T-helper 2 cell treated with Interferon-gamma antibody and Interleukin-4, amounts not matched to agents 5 μg/mL and 100 μg/mL, for 36 hours (primary cell): ENCODE results near the gene KRT23.

ENCODE experiments used
- DNase-seq: peaks from one replicate; pipeline ENCODE4 v3.0.0; 2021; ENCODE audit warnings: low spot score
- H3K27ac Mint-ChIP-seq: one replicate; pipeline ENCODE4 v1.8.0; 2021; ENCODE audit warnings: mild to moderate bottlenecking, mixed read lengths
- H3K27me3 Mint-ChIP-seq: one replicate; pipeline ENCODE4 v1.8.0; 2021; ENCODE audit warnings: low read depth, mixed read lengths
- H3K36me3 Mint-ChIP-seq: one replicate; pipeline ENCODE4 v1.8.0; 2021; ENCODE audit warnings: low read depth, mixed read lengths
- H3K4me1 Mint-ChIP-seq: one replicate; pipeline ENCODE4 v1.8.0; 2021; ENCODE audit warnings: low read depth, mixed read lengths
- H3K4me3 Mint-ChIP-seq: one replicate; pipeline ENCODE4 v1.8.0; 2022; ENCODE audit warnings: mild to moderate bottlenecking, moderate library complexity, mixed read lengths
- H3K9me3 Mint-ChIP-seq: one replicate; pipeline ENCODE4 v1.8.0; 2021; ENCODE audit warnings: mixed read lengths

KRT23 gene

GRCh38 chr17:40960144-40960543, 22.7 kb upstream of the KRT23 start:
- Mint-ChIP-seq H3K27me3 (no peaks in the 10 kb centered on the region), H3K4me3 (no peak overlapping the region)
- no peak for DNase-seq

GRCh38 chr17:40958086-40958953, 20.9 kb upstream of the KRT23 start:
- H3K4me1 Mint-ChIP-seq: peaks cover 5% of the 10 kb centered on the region
- peaks cover 2% of the 10 kb centered on the region for H3K27me3 Mint-ChIP-seq
- no peak overlapping the region for H3K27ac Mint-ChIP-seq
- DNase-seq: no peak
- no peaks in the 10 kb centered on the region for H3K9me3 Mint-ChIP-seq
- no peaks in the 10 kb centered on the region for H3K36me3 Mint-ChIP-seq
- H3K4me3 Mint-ChIP-seq: no peak overlapping the region

More at GRCh38 chr17:40960144-40960543, 22.7 kb upstream of the KRT23 start:
- H3K4me1 Mint-ChIP-seq: peaks cover 5% of the 10 kb centered on the region
- H3K9me3 Mint-ChIP-seq: no peaks in the 10 kb centered on the region
- H3K27ac Mint-ChIP-seq: no peak overlapping the region
- no peaks in the 10 kb centered on the region for H3K36me3 Mint-ChIP-seq

GRCh38 chr17:40956401-40957254, 19.2 kb upstream of the KRT23 start:
- Mint-ChIP-seq H3K27me3 (peaks cover 9% of the 10 kb centered on the region), H3K4me3 (no peak overlapping the region), H3K27ac (no peak overlapping the region), H3K4me1 (peaks cover 5% of the 10 kb centered on the region), H3K9me3 (no peaks in the 10 kb centered on the region), H3K36me3 (no peaks in the 10 kb centered on the region)
- DNase-seq: no peak

- Mint-ChIP-seq H3K27ac (no peak overlapping the region), H3K4me1 (no peaks in the 10 kb centered on the region), H3K4me3 (no peak overlapping the region), H3K27me3 (peaks cover 17% of the 10 kb centered on the region), H3K9me3 (no peaks in the 10 kb centered on the region), H3K36me3 (no peaks in the 10 kb centered on the region)
- peak; percentile 10 for DNase-seq
Observed at GRCh38 chr17:40953881-40954280, 16.4 kb upstream of the KRT23 start.

GRCh38 chr17:40952661-40953060, 15.2 kb upstream of the KRT23 start:
- Mint-ChIP-seq H3K27me3 (peaks cover 22% of the 10 kb centered on the region), H3K9me3 (no peaks in the 10 kb centered on the region), H3K4me3 (no peak overlapping the region), H3K27ac (no peak overlapping the region), H3K36me3 (no peaks in the 10 kb centered on the region), H3K4me1 (no peaks in the 10 kb centered on the region)
- DNase-seq: no peak

GRCh38 chr17:40952154-40952553, 14.7 kb upstream of the KRT23 start:
- peaks cover 25% of the 10 kb centered on the region for H3K27me3 Mint-ChIP-seq
- H3K4me1 Mint-ChIP-seq: no peaks in the 10 kb centered on the region
- no peaks in the 10 kb centered on the region for H3K9me3 Mint-ChIP-seq
- no peak overlapping the region for H3K4me3 Mint-ChIP-seq
- H3K27ac Mint-ChIP-seq: no peak overlapping the region
- no peaks in the 10 kb centered on the region for H3K36me3 Mint-ChIP-seq
- DNase-seq: no peak

GRCh38 chr17:40951011-40951622, 13.7 kb upstream of the KRT23 start:
- Mint-ChIP-seq H3K27ac (no peak overlapping the region), H3K27me3 (peaks cover 32% of the 10 kb centered on the region), H3K9me3 (no peaks in the 10 kb centered on the region), H3K4me1 (no peaks in the 10 kb centered on the region), H3K36me3 (no peaks in the 10 kb centered on the region), H3K4me3 (no peak overlapping the region)
- no peak for DNase-seq

- Mint-ChIP-seq H3K36me3 (no peaks in the 10 kb centered on the region), H3K27ac (no peak overlapping the region), H3K4me3 (no peak overlapping the region), H3K9me3 (no peaks in the 10 kb centered on the region), H3K4me1 (no peaks in the 10 kb centered on the region), H3K27me3 (peaks cover 37% of the 10 kb centered on the region)
- DNase-seq: no peak
Observed at GRCh38 chr17:40950176-40950575, 12.7 kb upstream of the KRT23 start.

GRCh38 chr17:40949418-40949817, 12.0 kb upstream of the KRT23 start:
- Mint-ChIP-seq H3K36me3 (no peaks in the 10 kb centered on the region), H3K27ac (no peak overlapping the region), H3K9me3 (no peaks in the 10 kb centered on the region), H3K4me1 (no peaks in the 10 kb centered on the region), H3K27me3 (peaks cover 40% of the 10 kb centered on the region), H3K4me3 (no peak overlapping the region)
- DNase-seq: no peak

GRCh38 chr17:40947929-40948328, 10.5 kb upstream of the KRT23 start:
- no peaks in the 10 kb centered on the region for H3K9me3 Mint-ChIP-seq
- no peak for DNase-seq
- H3K27me3 Mint-ChIP-seq: peaks cover 40% of the 10 kb centered on the region
- H3K4me3 Mint-ChIP-seq: no peak overlapping the region
- H3K4me1 Mint-ChIP-seq: no peaks in the 10 kb centered on the region
- no peak overlapping the region for H3K27ac Mint-ChIP-seq
- H3K36me3 Mint-ChIP-seq: no peaks in the 10 kb centered on the region

- H3K4me3 Mint-ChIP-seq: no peak overlapping the region
- H3K36me3 Mint-ChIP-seq: no peaks in the 10 kb centered on the region
- no peaks in the 10 kb centered on the region for H3K9me3 Mint-ChIP-seq
- peaks cover 38% of the 10 kb centered on the region for H3K27me3 Mint-ChIP-seq
- H3K27ac Mint-ChIP-seq: no peak overlapping the region
- no peaks in the 10 kb centered on the region for H3K4me1 Mint-ChIP-seq
- DNase-seq: no peak
Observed at GRCh38 chr17:40945414-40945813, 8.0 kb upstream of the KRT23 start.

- Mint-ChIP-seq H3K36me3 (no peaks in the 10 kb centered on the region), H3K27me3 (peaks cover 33% of the 10 kb centered on the region), H3K27ac (no peak overlapping the region), H3K4me1 (no peaks in the 10 kb centered on the region), H3K4me3 (no peak overlapping the region), H3K9me3 (no peaks in the 10 kb centered on the region)
- no peak for DNase-seq
Observed at GRCh38 chr17:40944531-40944930, 7.1 kb upstream of the KRT23 start.

- Mint-ChIP-seq H3K27me3 (peaks cover 26% of the 10 kb centered on the region), H3K9me3 (no peaks in the 10 kb centered on the region), H3K4me1 (no peaks in the 10 kb centered on the region), H3K27ac (no peak overlapping the region), H3K36me3 (no peaks in the 10 kb centered on the region), H3K4me3 (no peak overlapping the region)
- DNase-seq: no peak
Observed at GRCh38 chr17:40942553-40942952, 5.1 kb upstream of the KRT23 start.

- H3K27me3 Mint-ChIP-seq: peaks cover 12% of the 10 kb centered on the region
- H3K36me3 Mint-ChIP-seq: no peaks in the 10 kb centered on the region
- no peaks in the 10 kb centered on the region for H3K4me1 Mint-ChIP-seq
- DNase-seq: no peak
- no peaks in the 10 kb centered on the region for H3K9me3 Mint-ChIP-seq
- H3K27ac Mint-ChIP-seq: no peak overlapping the region
- no peak overlapping the region for H3K4me3 Mint-ChIP-seq
Observed at GRCh38 chr17:40940266-40940665, 2.8 kb upstream of the KRT23 start.
